ENCODE measurements around the gene SCYGR4.

GRCh38 chr2:227597036-227597435 is 20.3 kb upstream of the SCYGR4 start:
- TF ChIP-seq POLR2A (IDR thresholded peaks at IDR 0.05; ENCODE audit: low read depth, low read length), result no peak
- no peak for TF ChIP-seq POLR2AphosphoS5 (IDR thresholded peaks at IDR 0.05; ENCODE audit: low read depth, low read length)
- no peak for TF ChIP-seq TAF1 (IDR thresholded peaks at IDR 0.05; ENCODE audit: borderline replicate concordance, low read depth, low read length)
